Colonic mucosa (tissue), 4 donors: ENCODE results near the gene PERCC1. TPM values are rescaled to one million over a fixed set of nuclear protein-coding genes. Genes with fewer than 3 reads are reported as not detected.

Source experiments
- DNase-seq: peaks from one replicate; pipeline ENCODE4 v3.0.0-alpha.2; 2020
- H3K27ac ChIP-seq: fragments of 200-600 bp; one replicate; pipeline ENCODE4 v1.8.0; 2021
- H3K27me3 ChIP-seq: fragments of 200-600 bp; one replicate; pipeline ENCODE4 v1.8.0; 2021
- H3K36me3 ChIP-seq: fragments of 200-600 bp; one replicate; pipeline ENCODE4 v1.8.0; 2021
- H3K4me1 ChIP-seq: fragments of 200-600 bp; one replicate; pipeline ENCODE4 v1.8.0; 2021; ENCODE audit warnings: mild to moderate bottlenecking
- H3K4me3 ChIP-seq: fragments of 200-600 bp; one replicate; pipeline ENCODE4 v1.8.0; 2021
- H3K9ac ChIP-seq, 2 donors: one replicate each; pipeline ENCODE4 v1.7.0; 2013; ENCODE audit warnings: control low read depth in 2 of 2, low read depth in 2 of 2, low read length in 2 of 2
- H3K9me3 ChIP-seq: fragments of 200-600 bp; one replicate; pipeline ENCODE4 v1.8.0; 2021
- CTCF ChIP-seq: fragments of 200-600 bp; IDR thresholded peaks from one replicate; pipeline ENCODE4 v1.8.0; 2022; ENCODE audit warnings: antibody characterized with exemption, mild to moderate bottlenecking
- intact Hi-C: fragments of 100-400 bp; cut with DNase I; formaldehyde crosslinking; loops from one replicate; pipeline ENCODE4 v1.14.1; 2022
- total RNA-seq, 2 donors: library from RNA; stranded (reverse); fragmentation: NEBNext Ultra II Directional in 1 of 2; extraction: Animal tissue kit (Norgen Biotek cat#: 25700) in 1 of 2; gene quantifications; one replicate each; pipeline ENCODE4 v1.2.1, GENCODE V29; 2021
- donor health status: healthy.
- donor health status: DM: no; HTN: no; CAD: no.
- donor health status: DM: no; HTN: no; CAD: no.

The PERCC1 gene
- total RNA-seq, 2 donors from 2014 or later = 0.27 TPM

- Histone ChIP-seq H3K36me3 (no peaks in the 10 kb centered on the region), H3K4me1 (no peaks in the 10 kb centered on the region), H3K27me3 (no peaks in the 10 kb centered on the region), H3K4me3 (no peak overlapping the region), H3K27ac (no peak overlapping the region), H3K9ac (no peak overlapping the region), H3K9me3 (no peaks in the 10 kb centered on the region)
- no peak for TF ChIP-seq CTCF
- intact Hi-C loops = no loop called here
- DNase-seq = no peak
These were observed 10.5 kb downstream of the PERCC1 start for GRCh38 chr16:1441391-1441829.

- TF ChIP-seq CTCF = no peak
- H3K27ac ChIP-seq = no peak overlapping the region
- H3K27me3 ChIP-seq = no peaks in the 10 kb centered on the region
- intact Hi-C loops = no loop called here
- no peaks in the 10 kb centered on the region for H3K36me3 ChIP-seq
- H3K4me3 ChIP-seq = no peak overlapping the region
- H3K4me1 ChIP-seq = no peaks in the 10 kb centered on the region
- H3K9ac ChIP-seq = no peak overlapping the region
- DNase-seq = no peak
- no peaks in the 10 kb centered on the region for H3K9me3 ChIP-seq
These were observed 11.8 kb downstream of the PERCC1 start for GRCh38 chr16:1442697-1443096.

DNA sequence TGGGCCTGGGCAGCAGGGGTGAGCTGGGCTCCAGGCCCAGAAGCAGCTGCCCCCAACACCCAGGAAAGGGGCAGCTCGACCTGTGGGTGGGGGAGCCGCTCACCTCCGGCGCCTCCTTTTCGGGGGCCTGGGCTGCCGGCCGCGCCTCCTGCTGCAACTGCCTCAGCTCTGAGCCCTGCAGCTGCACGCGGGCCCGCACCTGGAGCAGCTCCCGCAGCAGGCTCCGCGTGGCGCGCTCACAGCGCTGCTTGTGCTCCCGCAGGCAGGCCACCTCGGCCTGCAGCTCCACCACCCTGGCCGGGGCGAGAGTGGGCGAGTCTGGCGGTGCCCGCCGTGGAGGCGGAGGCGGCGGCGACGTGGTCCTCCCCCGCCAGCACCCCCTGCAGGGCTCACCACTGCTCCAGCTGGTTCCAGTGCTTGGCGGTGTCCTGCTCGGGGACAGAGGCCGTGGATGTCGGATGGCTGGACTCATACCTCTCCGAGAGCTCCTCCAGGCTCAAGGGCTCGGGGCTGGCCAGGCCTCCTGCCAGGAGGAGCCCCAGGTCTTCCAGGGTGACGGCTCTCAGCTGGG is 12.6 kb downstream of the PERCC1 start:
- intact Hi-C loops = no loop called here
- Histone ChIP-seq H3K9ac (no peak overlapping the region), H3K36me3 (no peaks in the 10 kb centered on the region), H3K4me1 (no peaks in the 10 kb centered on the region), H3K9me3 (no peaks in the 10 kb centered on the region), H3K27ac (no peak overlapping the region), H3K27me3 (no peaks in the 10 kb centered on the region), H3K4me3 (no peak overlapping the region)
- DNase-seq = no peak
- TF ChIP-seq CTCF = no peak

- Histone ChIP-seq H3K9ac (no peak within 1 kb of the TSS), H3K9me3 (no peaks in the 10 kb centered on the region), H3K4me1 (no peaks in the 10 kb centered on the region), H3K36me3 (no peaks in the 10 kb centered on the region), H3K4me3 (no peak within 1 kb of the TSS), H3K27me3 (no peaks in the 10 kb centered on the region), H3K27ac (no peak within 1 kb of the TSS)
- no peak for DNase-seq
- TF ChIP-seq CTCF = no peak
- intact Hi-C loops = no loop called here
These were observed 13.3 kb downstream of the PERCC1 start, which contains the start of gene CCDC154 for GRCh38 chr16:1443980-1444729. CCDC154 (minus strand) TSS chr16:1444556; CDS start chr16:1444322, 234 bp downstream.

GRCh38 chr16:1444730-1445517 is 14.0 kb downstream of the PERCC1 start:
- no peak overlapping the region for H3K4me3 ChIP-seq
- no peak overlapping the region for H3K9ac ChIP-seq
- no peaks in the 10 kb centered on the region for H3K9me3 ChIP-seq
- DNase-seq = no peak
- TF ChIP-seq CTCF = no peak
- intact Hi-C loops = no loop called here
- H3K4me1 ChIP-seq = no peaks in the 10 kb centered on the region
- no peak overlapping the region for H3K27ac ChIP-seq
- no peaks in the 10 kb centered on the region for H3K36me3 ChIP-seq
- no peaks in the 10 kb centered on the region for H3K27me3 ChIP-seq
